ENCODE results near the gene BMPER. TPM values are rescaled to one million over a fixed set of nuclear protein-coding genes. Genes with fewer than 3 reads are reported as not detected.

Gene BMPER
- total RNA-seq, 1 experiment from 2014 or later, result 6.7 TPM

DNA sequence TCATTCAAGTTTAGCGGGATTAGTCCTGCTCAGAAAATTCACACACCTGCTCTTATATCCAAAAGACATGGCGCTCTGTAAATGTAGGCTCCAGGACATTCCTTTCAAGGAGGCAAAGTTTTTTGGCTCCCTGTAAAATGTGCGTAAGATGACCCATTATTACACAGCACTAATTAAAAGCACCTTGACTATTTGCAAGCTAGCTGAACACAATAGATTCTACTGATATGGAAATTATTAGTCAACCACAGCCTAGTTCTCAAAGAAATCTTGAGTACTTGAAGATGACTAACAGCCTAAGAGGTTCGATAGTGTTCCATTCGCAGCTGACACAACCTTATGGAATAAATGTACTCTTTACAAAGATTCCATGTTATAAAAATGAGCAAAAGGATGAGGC is 175.2 kb downstream of the BMPER start:
- intact Hi-C loops (cut with micrococcal nuclease; ENCODE audit: unreplicated experiment), result no loop called here
- TF ChIP-seq EZH2 (IDR thresholded peaks at IDR 0.05; ENCODE audit: borderline replicate concordance, low read depth, low read length, poor library complexity, severe bottlenecking), result no peak
- TF ChIP-seq, protein P1, sequence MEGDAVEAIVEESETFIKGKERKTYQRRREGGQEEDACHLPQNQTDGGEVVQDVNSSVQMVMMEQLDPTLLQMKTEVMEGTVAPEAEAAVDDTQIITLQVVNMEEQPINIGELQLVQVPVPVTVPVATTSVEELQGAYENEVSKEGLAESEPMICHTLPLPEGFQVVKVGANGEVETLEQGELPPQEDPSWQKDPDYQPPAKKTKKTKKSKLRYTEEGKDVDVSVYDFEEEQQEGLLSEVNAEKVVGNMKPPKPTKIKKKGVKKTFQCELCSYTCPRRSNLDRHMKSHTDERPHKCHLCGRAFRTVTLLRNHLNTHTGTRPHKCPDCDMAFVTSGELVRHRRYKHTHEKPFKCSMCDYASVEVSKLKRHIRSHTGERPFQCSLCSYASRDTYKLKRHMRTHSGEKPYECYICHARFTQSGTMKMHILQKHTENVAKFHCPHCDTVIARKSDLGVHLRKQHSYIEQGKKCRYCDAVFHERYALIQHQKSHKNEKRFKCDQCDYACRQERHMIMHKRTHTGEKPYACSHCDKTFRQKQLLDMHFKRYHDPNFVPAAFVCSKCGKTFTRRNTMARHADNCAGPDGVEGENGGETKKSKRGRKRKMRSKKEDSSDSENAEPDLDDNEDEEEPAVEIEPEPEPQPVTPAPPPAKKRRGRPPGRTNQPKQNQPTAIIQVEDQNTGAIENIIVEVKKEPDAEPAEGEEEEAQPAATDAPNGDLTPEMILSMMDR (conservative IDR thresholded peaks at IDR 0.05; ENCODE audit: low read depth, low read length), result no peak
- ChIA-PET CTCF (interaction anchor here (0.6 kb wide), 1 partner anchor 21 kb away, joined by 6 read pairs; no protein-coding TSS in a partner anchor), POLR2A (ENCODE audit: low non-redundant PET) (no interaction called here)
- no peak for DNase-seq (ENCODE audit: low spot score)
- H3K27me3 ChIP-seq (replicated peaks; ENCODE audit: insufficient read depth, low read depth, low read length, poor library complexity), result no peaks in the 10 kb centered on the region
- no peaks in the 10 kb centered on the region for H3K9me3 ChIP-seq (ENCODE audit: low read depth, low read length, poor library complexity, severe bottlenecking)
- no TSS peak for BruUV-seq (replicated peaks)
- H3K27ac ChIP-seq (ENCODE audit: low read depth, low read length, poor library complexity, severe bottlenecking), result no peak overlapping the region
- H3K4me1 ChIP-seq (ENCODE audit: insufficient read depth, low read length, poor library complexity, severe bottlenecking), result peaks cover 24% of the 10 kb centered on the region
- H3K36me3 ChIP-seq (ENCODE audit: insufficient read depth, low read length, poor library complexity, severe bottlenecking), result peaks cover 4% of the 10 kb centered on the region
- no peak overlapping the region for H3K4me3 ChIP-seq (ENCODE audit: low read depth, low read length, poor library complexity, severe bottlenecking)

DNA sequence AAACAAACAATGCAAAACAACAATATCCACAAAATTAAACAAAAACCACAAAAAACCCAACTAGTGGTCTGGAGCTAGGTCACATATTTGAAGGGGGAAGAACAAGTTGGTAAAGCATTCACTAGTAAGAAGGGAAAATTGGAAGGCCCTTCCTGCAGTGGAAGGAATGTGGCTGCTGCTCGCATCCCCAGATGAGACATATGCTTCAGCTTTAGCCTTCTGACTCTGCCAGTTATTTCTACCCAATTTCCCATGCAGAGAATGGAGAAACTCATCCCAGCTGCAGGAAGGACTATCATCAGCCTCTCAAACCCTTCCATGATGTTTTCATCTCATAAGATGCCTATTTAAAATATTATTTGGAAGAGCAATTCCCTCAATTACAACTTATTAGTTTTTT is 176.6 kb downstream of the BMPER start:
- Histone ChIP-seq H3K4me1 (ENCODE audit: insufficient read depth, low read length, poor library complexity, severe bottlenecking) (peaks cover 20% of the 10 kb centered on the region), H3K4me3 (ENCODE audit: low read depth, low read length, poor library complexity, severe bottlenecking) (no peak overlapping the region), H3K9me3 (ENCODE audit: low read depth, low read length, poor library complexity, severe bottlenecking) (no peaks in the 10 kb centered on the region), H3K36me3 (ENCODE audit: insufficient read depth, low read length, poor library complexity, severe bottlenecking) (peaks cover 4% of the 10 kb centered on the region), H3K27ac (ENCODE audit: low read depth, low read length, poor library complexity, severe bottlenecking) (no peak overlapping the region), H3K27me3 (replicated peaks; ENCODE audit: insufficient read depth, low read depth, low read length, poor library complexity) (no peaks in the 10 kb centered on the region)
- TF ChIP-seq EZH2 (IDR thresholded peaks at IDR 0.05; ENCODE audit: borderline replicate concordance, low read depth, low read length, poor library complexity, severe bottlenecking), result no peak
- TF ChIP-seq, protein P1 (conservative IDR thresholded peaks at IDR 0.05; ENCODE audit: low read depth, low read length), result no peak
- intact Hi-C loops (cut with micrococcal nuclease; ENCODE audit: unreplicated experiment), result no loop called here
- no TSS peak for BruUV-seq (replicated peaks)
- ChIA-PET POLR2A (ENCODE audit: low non-redundant PET) (no interaction called here), CTCF (no interaction called here)
- DNase-seq (ENCODE audit: low spot score), result no peak

DNA sequence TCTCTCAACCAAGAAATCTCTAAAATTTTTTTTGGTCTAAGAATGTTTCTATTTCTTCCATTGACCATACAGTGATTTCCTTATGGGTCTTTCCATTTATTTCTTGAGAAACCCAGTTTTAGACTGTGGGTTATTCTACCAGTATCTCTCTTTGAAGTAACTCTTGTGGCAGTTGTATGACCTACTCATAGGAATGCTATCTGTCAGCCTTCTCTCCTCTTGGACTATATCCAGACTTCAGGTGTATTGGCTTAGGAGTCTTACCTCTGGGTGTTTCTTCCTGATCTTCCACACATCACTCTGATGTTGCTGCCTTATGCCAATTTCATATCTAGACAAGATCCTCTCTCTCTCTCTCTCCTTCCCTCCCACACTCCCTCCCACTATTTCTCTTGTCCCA is 178.1 kb downstream of the BMPER start:
- Histone ChIP-seq H3K36me3 (ENCODE audit: insufficient read depth, low read length, poor library complexity, severe bottlenecking) (peaks cover 4% of the 10 kb centered on the region), H3K4me3 (ENCODE audit: low read depth, low read length, poor library complexity, severe bottlenecking) (no peak overlapping the region), H3K4me1 (ENCODE audit: insufficient read depth, low read length, poor library complexity, severe bottlenecking) (peaks cover 29% of the 10 kb centered on the region), H3K9me3 (ENCODE audit: low read depth, low read length, poor library complexity, severe bottlenecking) (no peaks in the 10 kb centered on the region), H3K27ac (ENCODE audit: low read depth, low read length, poor library complexity, severe bottlenecking) (no peak overlapping the region), H3K27me3 (replicated peaks; ENCODE audit: insufficient read depth, low read depth, low read length, poor library complexity) (no peaks in the 10 kb centered on the region)
- POLR2A ChIA-PET (ENCODE audit: low non-redundant PET), result no interaction called here
- no TSS peak for BruUV-seq (replicated peaks)
- intact Hi-C loops (cut with micrococcal nuclease; ENCODE audit: unreplicated experiment), result no loop called here
- no peak for TF ChIP-seq EZH2 (IDR thresholded peaks at IDR 0.05; ENCODE audit: borderline replicate concordance, low read depth, low read length, poor library complexity, severe bottlenecking)
- TF ChIP-seq, protein P1 (conservative IDR thresholded peaks at IDR 0.05; ENCODE audit: low read depth, low read length), result no peak
- CTCF ChIA-PET, result no interaction called here
- DNase-seq (ENCODE audit: low spot score), result no peak
